ENCODE data around the gene DAGLB.

The DAGLB gene

GRCh38 chr7:6380310-6381095, 67.3 kb downstream of the DAGLB start:
- TF ChIP-seq GATA2 (IDR thresholded peaks at IDR 0.05; ENCODE audit: low read depth, low read length) (no peak), GATA3 (IDR thresholded peaks at IDR 0.05; ENCODE audit: low read depth, low read length) (no peak)

GRCh38 chr7:6379886-6380285, 67.9 kb downstream of the DAGLB start:
- TF ChIP-seq GATA2 (IDR thresholded peaks at IDR 0.05; ENCODE audit: low read depth, low read length) = no peak
- TF ChIP-seq GATA3 (IDR thresholded peaks at IDR 0.05; ENCODE audit: low read depth, low read length) = no peak

DNA sequence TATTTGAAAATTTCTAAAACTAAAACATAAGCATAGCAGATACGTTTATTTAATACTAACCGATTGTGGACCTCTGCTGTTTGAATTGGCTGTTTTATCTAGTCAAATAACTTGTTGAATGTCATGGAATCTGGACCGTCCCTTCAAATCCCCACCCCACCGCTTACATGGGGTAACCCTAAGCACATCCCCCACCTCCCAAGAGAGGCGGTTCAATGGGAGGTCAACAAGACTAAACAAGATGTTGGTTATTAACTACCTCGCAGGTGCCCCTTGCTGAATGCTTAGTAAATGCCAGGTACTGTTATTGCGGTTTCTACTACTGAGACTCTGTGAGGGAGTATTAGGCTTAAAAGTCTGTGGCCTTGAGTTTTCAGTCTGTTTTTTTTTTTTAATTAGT, 70.9 kb downstream of the DAGLB start:
- TF ChIP-seq GATA3 (IDR thresholded peaks at IDR 0.05; ENCODE audit: low read depth, low read length) (no peak), GATA2 (IDR thresholded peaks at IDR 0.05; ENCODE audit: low read depth, low read length) (no peak)

- no peak for TF ChIP-seq GATA2 (IDR thresholded peaks at IDR 0.05; ENCODE audit: low read depth, low read length)
- TF ChIP-seq GATA3 (IDR thresholded peaks at IDR 0.05; ENCODE audit: low read depth, low read length) = no peak
Observed at GRCh38 chr7:6375348-6376101, 72.2 kb downstream of the DAGLB start.

DNA sequence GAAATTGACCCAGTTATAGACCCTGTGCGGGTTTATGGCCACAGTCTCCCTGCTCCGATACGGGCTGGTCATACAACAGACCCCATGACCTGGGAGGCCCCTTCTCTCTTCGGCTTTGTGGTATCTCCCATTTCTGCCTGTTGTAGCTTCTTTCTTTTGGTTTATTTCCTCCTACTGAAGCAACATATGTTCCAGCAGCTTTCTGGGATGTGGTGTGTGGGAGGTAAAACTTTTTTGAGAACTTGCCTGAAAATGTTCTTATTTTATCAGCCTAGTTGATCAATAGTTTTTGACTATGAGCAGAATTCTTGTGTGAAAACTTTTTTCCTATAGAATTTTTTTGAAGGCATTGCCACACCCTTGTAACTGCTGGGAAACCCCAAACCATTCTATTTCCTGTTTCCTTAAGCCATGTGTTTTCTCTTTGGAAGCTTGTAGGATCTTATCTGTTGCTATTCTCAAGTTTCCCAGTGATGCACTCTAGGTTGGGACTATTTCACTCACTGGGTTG, 80.0 kb downstream of the DAGLB start:
- no peak for TF ChIP-seq GATA2 (IDR thresholded peaks at IDR 0.05; ENCODE audit: low read depth, low read length)
- TF ChIP-seq GATA3 (IDR thresholded peaks at IDR 0.05; ENCODE audit: low read depth, low read length) = no peak

DNA sequence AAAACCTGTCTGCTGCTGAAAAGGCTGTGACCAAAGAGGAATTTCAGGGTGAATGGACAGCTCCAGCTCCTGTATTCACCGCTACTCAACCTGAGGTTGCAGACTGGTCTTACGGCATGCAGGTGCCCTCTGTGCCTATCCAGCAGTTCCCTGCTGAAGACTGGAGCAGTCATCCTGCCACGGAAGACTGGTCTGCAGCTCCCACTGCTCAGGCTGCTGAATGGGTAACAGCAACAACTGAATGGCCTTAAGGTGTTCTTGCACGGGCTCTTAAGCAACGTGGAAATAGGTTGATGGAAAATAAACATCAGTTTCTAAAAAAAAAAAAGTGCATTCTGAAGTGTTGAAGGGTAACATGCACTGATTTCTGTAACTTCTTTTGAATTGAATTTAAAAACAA, 82.3 kb downstream of the DAGLB start:
- TF ChIP-seq GATA2 (IDR thresholded peaks at IDR 0.05; ENCODE audit: low read depth, low read length) (no peak), GATA3 (IDR thresholded peaks at IDR 0.05; ENCODE audit: low read depth, low read length) (no peak)

- TF ChIP-seq GATA2 (IDR thresholded peaks at IDR 0.05; ENCODE audit: low read depth, low read length) (no peak), GATA3 (IDR thresholded peaks at IDR 0.05; ENCODE audit: low read depth, low read length) (no peak)
Observed at GRCh38 chr7:6360841-6361240, 86.9 kb downstream of the DAGLB start.

DNA sequence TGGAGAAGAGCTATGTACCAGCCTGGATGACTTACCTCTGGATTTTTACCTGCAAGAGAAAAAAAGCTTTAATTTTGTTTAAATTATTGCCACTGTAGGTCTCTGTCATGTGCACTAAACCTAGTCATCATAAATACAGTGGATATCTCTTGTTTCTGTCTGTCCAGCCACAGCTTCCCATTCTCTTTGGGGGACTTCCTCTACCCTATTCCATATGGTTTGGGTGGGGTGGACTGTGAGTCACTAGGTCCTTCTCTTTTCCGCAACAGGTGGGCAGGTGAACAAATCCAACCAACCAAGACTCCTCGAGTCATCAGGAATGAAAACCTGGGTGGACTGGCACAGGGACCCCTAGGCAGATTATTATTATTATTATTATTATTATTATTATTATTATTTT, 88.0 kb downstream of the DAGLB start:
- TF ChIP-seq GATA2 (IDR thresholded peaks at IDR 0.05; ENCODE audit: low read depth, low read length) = no peak
- TF ChIP-seq GATA3 (IDR thresholded peaks at IDR 0.05; ENCODE audit: low read depth, low read length) = no peak
